ENCODE data around the gene NGDN.

NGDN gene

GRCh38 chr14:23439107-23439835, 30.2 kb upstream of the NGDN start:
- H3K4me3 ChIP-seq (ENCODE audit: low read depth, low read length), result no peak overlapping the region
- in situ Hi-C loops (cut with HindIII; ENCODE audit: low sequenced_read_pairs), result no loop called here
- no peak for TF ChIP-seq CTCF (IDR thresholded peaks at IDR 0.05; ENCODE audit: low read depth, low read length)
- no peak for DNase-seq (ENCODE audit: low read depth, low spot score)

DNA sequence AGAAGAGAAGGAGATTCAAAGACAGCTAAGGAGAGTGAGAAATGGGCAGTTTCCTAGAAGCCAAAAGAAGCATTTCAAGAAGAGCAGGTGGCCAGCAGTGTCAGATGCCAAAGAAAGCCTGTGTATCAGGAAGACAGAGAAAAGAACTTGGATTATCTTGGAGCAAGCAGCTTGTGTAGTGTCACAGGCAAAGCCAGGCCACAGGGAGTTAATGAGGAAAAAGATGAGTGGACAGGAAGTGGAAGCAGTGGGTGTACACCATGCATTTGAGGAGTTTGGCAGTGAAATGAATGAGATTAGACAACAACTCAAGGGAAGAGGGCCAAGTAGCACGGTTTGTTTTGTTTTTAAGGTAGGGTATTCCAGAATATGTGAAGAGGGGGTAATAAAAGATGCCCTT, 28.4 kb upstream of the NGDN start:
- in situ Hi-C loops (cut with HindIII; ENCODE audit: low sequenced_read_pairs), result no loop called here
- no peak overlapping the region for H3K4me3 ChIP-seq (ENCODE audit: low read depth, low read length)
- TF ChIP-seq CTCF (IDR thresholded peaks at IDR 0.05; ENCODE audit: low read depth, low read length), result no peak
- DNase-seq (ENCODE audit: low read depth, low spot score), result no peak

DNA sequence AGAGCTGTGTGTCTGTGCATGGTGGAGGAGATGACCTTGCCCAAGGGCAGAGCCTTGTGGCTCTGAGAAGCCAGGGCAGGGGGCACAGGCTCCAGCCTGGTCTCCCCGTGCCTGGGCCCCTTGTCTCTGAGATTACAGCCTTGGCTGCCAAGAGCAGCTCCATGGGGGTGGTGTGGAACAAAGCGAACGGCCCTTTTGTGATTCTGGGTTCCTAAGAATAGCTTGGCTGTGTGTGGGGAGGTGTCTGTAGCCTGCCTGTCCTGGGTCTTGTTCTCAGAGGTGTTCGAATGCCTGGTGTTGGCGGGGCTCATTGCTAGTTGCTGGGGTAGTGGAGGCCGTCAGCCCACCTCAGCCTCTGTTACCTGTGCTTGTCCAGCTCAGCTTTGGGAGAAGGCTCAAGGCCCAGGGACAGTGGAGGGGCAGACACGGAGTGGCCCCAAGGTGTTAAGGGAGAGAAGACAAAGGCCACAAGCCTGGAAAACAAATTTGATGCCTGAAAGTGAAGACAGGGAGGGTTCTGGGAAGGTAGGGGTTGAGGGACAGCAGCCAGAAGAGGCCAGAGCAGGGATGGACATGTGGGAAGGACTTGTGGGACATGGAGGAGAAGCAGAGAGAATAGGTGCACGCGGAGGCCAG, 26.7 kb upstream of the NGDN start:
- DNase-seq (ENCODE audit: low read depth, low spot score), result no peak
- no peak overlapping the region for H3K4me3 ChIP-seq (ENCODE audit: low read depth, low read length)
- no peak for TF ChIP-seq CTCF (IDR thresholded peaks at IDR 0.05; ENCODE audit: low read depth, low read length)
- in situ Hi-C loops (cut with HindIII; ENCODE audit: low sequenced_read_pairs), result no loop called here

- no peak for DNase-seq (ENCODE audit: low read depth, low spot score)
- in situ Hi-C loops (cut with HindIII; ENCODE audit: low sequenced_read_pairs), result no loop called here
- TF ChIP-seq CTCF (IDR thresholded peaks at IDR 0.05; ENCODE audit: low read depth, low read length), result no peak
- no peak overlapping the region for H3K4me3 ChIP-seq (ENCODE audit: low read depth, low read length)
Measured at GRCh38 chr14:23443411-23443812, 26.1 kb upstream of the NGDN start.

- no peak for DNase-seq (ENCODE audit: low read depth, low spot score)
- in situ Hi-C loops (cut with HindIII; ENCODE audit: low sequenced_read_pairs), result no loop called here
- no peak overlapping the region for H3K4me3 ChIP-seq (ENCODE audit: low read depth, low read length)
- no peak for TF ChIP-seq CTCF (IDR thresholded peaks at IDR 0.05; ENCODE audit: low read depth, low read length)
Measured at GRCh38 chr14:23443881-23444280, 25.6 kb upstream of the NGDN start.

DNA sequence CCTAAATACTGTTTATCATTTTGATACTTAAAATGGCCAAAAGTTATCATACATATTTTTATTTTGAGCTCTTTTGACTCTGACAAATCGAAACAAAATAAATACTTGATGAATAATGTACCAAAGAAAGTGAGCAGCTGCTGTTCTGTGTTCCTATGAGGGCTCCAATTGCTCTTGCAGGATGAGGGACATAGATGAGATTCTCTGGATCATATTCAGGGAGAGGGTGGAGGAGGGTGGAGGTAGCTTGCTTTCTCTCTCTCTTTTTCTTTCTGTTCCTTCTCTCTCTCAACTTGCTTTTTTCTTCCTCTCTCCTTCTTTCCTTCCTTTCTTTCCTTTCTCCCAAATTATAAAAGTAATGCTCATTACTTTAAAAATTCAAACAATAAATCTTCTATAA, 25.2 kb upstream of the NGDN start:
- no peak for TF ChIP-seq CTCF (IDR thresholded peaks at IDR 0.05; ENCODE audit: low read depth, low read length)
- H3K4me3 ChIP-seq (ENCODE audit: low read depth, low read length), result no peak overlapping the region
- DNase-seq (ENCODE audit: low read depth, low spot score), result no peak
- in situ Hi-C loops (cut with HindIII; ENCODE audit: low sequenced_read_pairs), result no loop called here
